CD4-positive, alpha-beta memory T cell (primary cell): ENCODE measurements around the gene EXOC8. TPM values are rescaled to one million over a fixed set of nuclear protein-coding genes. Genes with fewer than 3 reads are reported as not detected.

Source experiments
- CTCF ChIA-PET: fragments of 350-600 bp; sonication (Branson Sonifier 250); formaldehyde crosslinking; loops from one replicate; lab custom pipeline; 2021; ENCODE audit warnings: inconsistent platforms; ENCODE audit not compliant: partially characterized antibody; lab: Charles Lee
- POLR2A ChIA-PET: fragments of 350-600 bp; sonication (Branson Sonifier 250); formaldehyde crosslinking; loops from one replicate; lab custom pipeline; 2021; ENCODE audit not compliant: partially characterized antibody; lab: Charles Lee
- DNase-seq, 5 donors: peaks; one replicate each; pipeline versions ENCODE4 v3.0.0 to v3.0.0-alpha.2; 2020 to 2022; ENCODE audit warnings: mixed read lengths in 1 of 5
- H3K27ac ChIP-seq: one replicate; pipeline ENCODE4 v1.7.0; 2013; ENCODE audit warnings: low read depth, low read length
- H3K27me3 ChIP-seq: 2 replicates; pipeline ENCODE4 v1.7.0; 2013; ENCODE audit warnings: mild to moderate bottlenecking, low read length, moderate library complexity; ENCODE audit not compliant: insufficient read depth
- H3K36me3 ChIP-seq: 2 replicates; pipeline ENCODE4 v1.7.0; 2013; ENCODE audit warnings: mild to moderate bottlenecking, low read length, moderate library complexity; ENCODE audit not compliant: insufficient read depth
- H3K4me1 ChIP-seq: 2 replicates; pipeline ENCODE4 v1.7.0; 2013; ENCODE audit warnings: mild to moderate bottlenecking, low read length, moderate library complexity; ENCODE audit not compliant: insufficient read depth
- H3K4me3 ChIP-seq, 2 donors: one replicate each; pipeline ENCODE4 v1.7.0; 2013; ENCODE audit warnings: low read length in 2 of 2, mild to moderate bottlenecking in 1 of 2
- H3K9me3 ChIP-seq, 2 donors: one replicate each; pipeline ENCODE4 v1.7.0; 2013; ENCODE audit warnings: low read length in 2 of 2, control low read depth in 1 of 2; ENCODE audit not compliant: control insufficient read depth in 1 of 2
- H3K27ac Mint-ChIP-seq, 7 donors: one replicate each; pipeline ENCODE4 v1.8.0; 2020 to 2021; ENCODE audit warnings: mixed read lengths in 7 of 7, mild to moderate bottlenecking in 6 of 7, inconsistent platforms in 3 of 7, moderate library complexity in 3 of 7
- H3K27me3 Mint-ChIP-seq, 2 donors: one replicate each; pipeline ENCODE4 v1.8.0; 2020 to 2021; ENCODE audit warnings: mixed read lengths in 2 of 2
- H3K36me3 Mint-ChIP-seq, 2 donors: one replicate each; pipeline ENCODE4 v1.8.0; 2020 to 2021; ENCODE audit warnings: mixed read lengths in 2 of 2, inconsistent platforms in 1 of 2, mild to moderate bottlenecking in 1 of 2
- H3K4me1 Mint-ChIP-seq, 4 donors: one replicate each; pipeline ENCODE4 v1.8.0; 2020 to 2021; ENCODE audit warnings: mixed read lengths in 4 of 4, mild to moderate bottlenecking in 1 of 4
- H3K4me3 Mint-ChIP-seq, 8 donors: one replicate each; pipeline ENCODE4 v1.8.0; 2020 to 2021; ENCODE audit warnings: mixed read lengths in 8 of 8, mild to moderate bottlenecking in 7 of 8, moderate library complexity in 6 of 8, inconsistent platforms in 3 of 8
- H3K9me3 Mint-ChIP-seq, 8 donors: one replicate each; pipeline ENCODE4 v1.8.0; 2020 to 2021; ENCODE audit warnings: mixed read lengths in 8 of 8, mild to moderate bottlenecking in 5 of 8, inconsistent platforms in 3 of 8, moderate library complexity in 1 of 8
- intact Hi-C: fragments of 100-400 bp; cut with micrococcal nuclease; formaldehyde crosslinking; loops from one replicate; pipeline ENCODE4 v1.15.1; 2023
- polyA plus RNA-seq, 2 donors: library from polyadenylated mRNA; unstranded; fragments of 300-500 nt; fragmentation: Illumina TruSeq; gene quantifications; one replicate each; pipeline ENCODE4 v1.2.3, GENCODE V29; 2021
- total RNA-seq, 2 experiments: library from RNA; stranded (reverse); gene quantifications; one replicate each; pipeline ENCODE4 v1.2.3, GENCODE V29; 2021

EXOC8 gene
- total and polyA plus RNA-seq, 4 experiments from 2014 or later, result 2.2 to 37.7 (median 20.4) TPM

GRCh38 chr1:231340328-231341013 is 2.8 kb upstream of the EXOC8 start:
- Histone ChIP-seq H3K36me3 (peaks cover 2% of the 10 kb centered on the region), H3K27ac (no peak overlapping the region), H3K4me3 (no peak overlapping the region), H3K4me1 (peaks cover 33% of the 10 kb centered on the region), H3K9me3 (no peaks in the 10 kb centered on the region), H3K27me3 (no peaks in the 10 kb centered on the region)
- Mint-ChIP-seq H3K27ac (peak overlapping the region in 1 of 7 donors; percentile 31), H3K4me1 (peaks cover 36 to 61% (median 49%) of the 10 kb centered on the region in 4 donors), H3K27me3 (no peaks in the 10 kb centered on the region), H3K36me3 (peaks cover 26 to 56% of the 10 kb centered on the region in 2 donors), H3K4me3 (peak overlapping the region in 3 of 8 donors; percentile 12 to 26 (median 25)), H3K9me3 (peaks cover 0 to 9% (median 0%) of the 10 kb centered on the region in 8 donors)
- ChIA-PET POLR2A (interaction anchor here (1.5 kb wide), 1 partner anchor 81 kb away, joined by 5 read pairs; the partner anchor contains the start of gene EGLN1), CTCF (interaction anchor here (0.6 kb wide), 1 partner anchor 1648 kb away, joined by 3 read pairs; no protein-coding TSS in a partner anchor)
- intact Hi-C loops, result no loop called here
- DNase-seq, result no peak

GRCh38 chr1:231338270-231339128 is 847 bp upstream of the EXOC8 start, which contains the start of gene SPRTN:
Gene SPRTN, plus strand, starts transcription at chr1:231338293. Its CDS starts 91 bp downstream, at chr1:231338384.
- intact Hi-C loops, result loop anchor here (1.0 to 5.0 kb wide), 7 partner anchors 18 to 471 kb away; partner anchors contain the start of genes ARV1, C1orf198, FAM89A and GNPAT
- no peaks in the 10 kb centered on the region for H3K27me3 ChIP-seq
- peak within 1 kb of the TSS; percentile 98 for H3K27ac ChIP-seq
- Mint-ChIP-seq H3K4me3 (peak within 1 kb of the TSS; percentile 97 to 100 (median 99)), H3K36me3 (peaks cover 28 to 56% of the 10 kb centered on the region in 2 donors), H3K27ac (peak within 1 kb of the TSS; percentile 99 to 100 (median 100)), H3K4me1 (peaks cover 36 to 74% (median 56%) of the 10 kb centered on the region in 4 donors), H3K27me3 (no peaks in the 10 kb centered on the region), H3K9me3 (peaks cover 0 to 9% (median 0%) of the 10 kb centered on the region in 8 donors)
- no peak for DNase-seq
- H3K9me3 ChIP-seq, result no peaks in the 10 kb centered on the region
- ChIA-PET POLR2A (interaction anchor here (0.9 to 3.1 kb wide), 18 partner anchors 7 to 361 kb away, joined by 3 to 52 read pairs (median 5); partner anchors contain the start of genes DISC1, EGLN1, GNPAT and TSNAX), CTCF (interaction anchor here (0.7 to 3.0 kb wide), 16 partner anchors 12 to 419 kb away, joined by 3 to 16 read pairs (median 4); partner anchors contain the start of genes DISC1, EGLN1 and GNPAT)
- H3K36me3 ChIP-seq, result no peaks in the 10 kb centered on the region
- H3K4me3 ChIP-seq, result peak within 1 kb of the TSS; percentile 90 to 97
- peaks cover 52% of the 10 kb centered on the region for H3K4me1 ChIP-seq

GRCh38 chr1:231337043-231337471 is 595 bp downstream of the EXOC8 start:
- Mint-ChIP-seq H3K9me3 (peaks cover 0 to 9% (median 0%) of the 10 kb centered on the region in 8 donors), H3K4me1 (peaks cover 44 to 79% (median 61%) of the 10 kb centered on the region in 4 donors), H3K27me3 (no peaks in the 10 kb centered on the region), H3K36me3 (peaks cover 34 to 62% of the 10 kb centered on the region in 2 donors), H3K27ac (peak overlapping the region; percentile 99 to 100 (median 100)), H3K4me3 (peak overlapping the region; percentile 97 to 100 (median 99))
- Histone ChIP-seq H3K9me3 (no peaks in the 10 kb centered on the region), H3K4me1 (peaks cover 64% of the 10 kb centered on the region), H3K27me3 (no peaks in the 10 kb centered on the region), H3K4me3 (peak overlapping the region; percentile 90 to 97), H3K36me3 (no peaks in the 10 kb centered on the region), H3K27ac (peak overlapping the region; percentile 98)
- CTCF ChIA-PET, result interaction anchor here (1.3 to 3.0 kb wide), 8 partner anchors 11 to 266 kb away, joined by 4 to 16 read pairs (median 6); no protein-coding TSS in a partner anchor
- POLR2A ChIA-PET, result interaction anchor here (0.8 to 3.1 kb wide), 13 partner anchors 9 to 290 kb away, joined by 3 to 52 read pairs (median 9); partner anchors contain the start of genes DISC1, EGLN1, GNPAT and TSNAX
- intact Hi-C loops, result loop anchor here (5.0 kb wide), 2 partner anchors 295 to 470 kb away; partner anchors contain the start of genes C1orf198 and FAM89A
- DNase-seq, result peak in 1 of 5 donors; percentile 72

GRCh38 chr1:231335663-231336602 is 1.7 kb downstream of the EXOC8 start:
- intact Hi-C loops, result loop anchor here (5.0 kb wide), 2 partner anchors 294 to 469 kb away; partner anchors contain the start of genes C1orf198 and FAM89A

GRCh38 chr1:231334952-231335351 is 2.7 kb downstream of the EXOC8 start:
- Mint-ChIP-seq H3K4me3 (peak overlapping the region; percentile 58 to 99 (median 76)), H3K36me3 (peaks cover 32 to 59% of the 10 kb centered on the region in 2 donors), H3K4me1 (peaks cover 41 to 92% (median 60%) of the 10 kb centered on the region in 4 donors), H3K9me3 (peaks cover 0 to 9% (median 0%) of the 10 kb centered on the region in 8 donors), H3K27ac (peak overlapping the region in 3 of 7 donors; percentile 15 to 99 (median 29)), H3K27me3 (no peaks in the 10 kb centered on the region)
- intact Hi-C loops, result loop anchor here (5.0 kb wide), 2 partner anchors 293 to 468 kb away; partner anchors contain the start of genes C1orf198 and FAM89A
- Histone ChIP-seq H3K9me3 (no peaks in the 10 kb centered on the region), H3K27me3 (no peaks in the 10 kb centered on the region), H3K27ac (no peak overlapping the region), H3K4me1 (peaks cover 59% of the 10 kb centered on the region), H3K4me3 (peak overlapping the region in 1 of 2 donors; percentile 31), H3K36me3 (no peaks in the 10 kb centered on the region)
- no peak for DNase-seq
- CTCF ChIA-PET, result interaction anchor here (1.2 to 1.8 kb wide), 2 partner anchors 20 to 257 kb away, joined by 3 to 5 read pairs; no protein-coding TSS in a partner anchor
- POLR2A ChIA-PET, result interaction anchor here (0.8 to 2.3 kb wide), 2 partner anchors 86 to 278 kb away, joined by 3 to 10 read pairs; partner anchors contain the start of gene EGLN1

More at GRCh38 chr1:231335663-231336602, 1.7 kb downstream of the EXOC8 start:
- Mint-ChIP-seq H3K27ac (peak overlapping the region in 6 of 7 donors; percentile 49 to 99 (median 80)), H3K4me3 (peak overlapping the region; percentile 97 to 100 (median 99)), H3K36me3 (peaks cover 37 to 63% of the 10 kb centered on the region in 2 donors), H3K9me3 (peaks cover 0 to 9% (median 0%) of the 10 kb centered on the region in 8 donors), H3K4me1 (peaks cover 45 to 90% (median 60%) of the 10 kb centered on the region in 4 donors), H3K27me3 (no peaks in the 10 kb centered on the region)
- CTCF ChIA-PET, result interaction anchor here (1.2 to 3.0 kb wide), 4 partner anchors 18 to 256 kb away, joined by 3 to 12 read pairs (median 7); no protein-coding TSS in a partner anchor
- Histone ChIP-seq H3K27ac (no peak overlapping the region), H3K27me3 (no peaks in the 10 kb centered on the region), H3K9me3 (no peaks in the 10 kb centered on the region), H3K36me3 (no peaks in the 10 kb centered on the region), H3K4me1 (peaks cover 64% of the 10 kb centered on the region), H3K4me3 (peak overlapping the region; percentile 90 to 97)
- no peak for DNase-seq
- POLR2A ChIA-PET, result interaction anchor here (1.5 to 2.3 kb wide), 4 partner anchors 10 to 276 kb away, joined by 4 to 11 read pairs (median 8); partner anchors contain the start of gene EGLN1
